Prostate gland (tissue), 2 donors: ENCODE measurements around the gene DLX1. TPM values are rescaled to one million over a fixed set of nuclear protein-coding genes. Genes with fewer than 3 reads are reported as not detected.
"Not testable (repeated sequence)": the region's sequence is repeated elsewhere in the genome, so short reads cannot be mapped to it uniquely, and the experiment has no call there.

Experiments used
- DNase-seq: peaks from one replicate; pipeline ENCODE4 v3.0.0-alpha.2; 2019; ENCODE audit warnings: low spot score
- H3K27ac ChIP-seq, 2 donors: fragments of 200-600 bp; sonication (generic); 2 replicates each; pipeline ENCODE4 v1.5.1; 2017 to 2019
- H3K27me3 ChIP-seq: fragments of 200-600 bp; sonication (generic); replicated peaks from 2 replicates; pipeline ENCODE4 v1.5.1; 2019; ENCODE audit not compliant: insufficient read depth
- H3K36me3 ChIP-seq, 2 donors: fragments of 200-600 bp; sonication (generic); 1 replicate in 1 of 2; 2 replicates in 1 of 2; pipeline versions ENCODE4 v1.5.1 to v1.8.1; 2017 to 2019
- H3K4me1 ChIP-seq: fragments of 200-600 bp; sonication (generic); replicated peaks from 2 replicates; pipeline ENCODE4 v1.5.1; 2019
- H3K4me3 ChIP-seq, 2 donors: fragments of 200-600 bp; sonication (generic); 2 replicates each; pipeline ENCODE4 v1.5.1; 2017 to 2019
- H3K9me3 ChIP-seq: fragments of 200-600 bp; sonication (generic); 2 replicates; pipeline ENCODE4 v1.5.1; 2017
- CTCF ChIP-seq, 4 experiments: fragments of 200-600 bp in 2 of 4; fragments of 450-650 bp in 2 of 4; sonication (generic) in 2 of 4; IDR thresholded peaks; 1 replicate in 3 of 4; 2 replicates in 1 of 4; pipeline ENCODE4 v1.5.1; 2016 to 2019; ENCODE audit warnings: antibody characterized with exemption in 4 of 4, mild to moderate bottlenecking in 2 of 4, moderate library complexity in 2 of 4
- POLR2A ChIP-seq: fragments of 450-650 bp; IDR thresholded peaks from one replicate; pipeline ENCODE4 v1.6.1; 2016; ENCODE audit warnings: antibody characterized with exemption, mild to moderate bottlenecking
- POLR2AphosphoS5 ChIP-seq: sonication (generic); formaldehyde crosslinking; IDR thresholded peaks from one replicate; pipeline ENCODE4 v1.6.1; 2017; ENCODE audit warnings: antibody characterized with exemption
- WGBS: methylation state at CpG from one replicate; pipeline ENCODE4 v1.1.5; 2018; 5-methylcytosine and 5-hydroxymethylcytosine counted together
- intact Hi-C: fragments of 100-400 bp; cut with DNase I; formaldehyde crosslinking; loops from one replicate; pipeline ENCODE4 v1.14.2; 2022
- total RNA-seq, 2 donors: library from RNA; depleted of rRNA; stranded (reverse); fragments of >200 nt; gene quantifications; one replicate each; pipeline ENCODE4 v1.1.0, GENCODE V29; 2016

DLX1 gene
- total RNA-seq, 2 donors from 2014 or later: 1.3 TPM; not detected in 1

- Histone ChIP-seq H3K9me3 (no peaks in the 10 kb centered on the region), H3K4me3 (no peak overlapping the region), H3K36me3 (no peaks in the 10 kb centered on the region), H3K27ac (no peak overlapping the region), H3K4me1 (no peaks in the 10 kb centered on the region), H3K27me3 (peaks cover 16% of the 10 kb centered on the region)
- no peak for TF ChIP-seq CTCF (IDR thresholded peaks at IDR 0.05)
- TF ChIP-seq POLR2A: no peak
- no peak for TF ChIP-seq POLR2AphosphoS5
- 87% methylated on average over 31 of the region's 31 CpGs for WGBS
- intact Hi-C loops: loop anchor here (5.0 to 10.0 kb wide), 2 partner anchors 513 to 535 kb away; no protein-coding TSS in a partner anchor
- no peak for DNase-seq
These were observed 24.9 kb downstream of the DLX1 start for GRCh38 chr2:172109988-172110811.

- 35% methylated on average over 2 of the region's 2 CpGs for WGBS
- TF ChIP-seq CTCF (IDR thresholded peaks at IDR 0.05) (peak in 2 of 4 experiments; percentile 21 to 39), POLR2AphosphoS5 (no peak)
- Histone ChIP-seq H3K36me3 (no peaks in the 10 kb centered on the region), H3K4me1 (no peaks in the 10 kb centered on the region), H3K9me3 (no peaks in the 10 kb centered on the region), H3K27me3 (no peaks in the 10 kb centered on the region), H3K27ac (no peak overlapping the region), H3K4me3 (no peak overlapping the region)
- no peak for DNase-seq
- intact Hi-C loops: loop anchor here (5.0 kb wide), 1 partner anchor 516 kb away; no protein-coding TSS in a partner anchor
These were observed 28.3 kb downstream of the DLX1 start for GRCh38 chr2:172113617-172114016.

- not testable (repeated sequence) for H3K36me3 ChIP-seq, DNase-seq, H3K4me3 ChIP-seq, H3K9me3 ChIP-seq, H3K27ac ChIP-seq, H3K4me1 ChIP-seq, H3K27me3 ChIP-seq
- 90% methylated on average over 6 of the region's 6 CpGs for WGBS
- intact Hi-C loops: loop anchor here (5.0 kb wide), 1 partner anchor 517 kb away; no protein-coding TSS in a partner anchor
These were observed 28.9 kb downstream of the DLX1 start for GRCh38 chr2:172114176-172114575.

GRCh38 chr2:172114579-172114978 is 29.3 kb downstream of the DLX1 start:
- WGBS: 78% methylated on average over 3 of the region's 3 CpGs
- Histone ChIP-seq H3K36me3 (no peaks in the 10 kb centered on the region), H3K27me3 (no peaks in the 10 kb centered on the region), H3K4me3 (no peak overlapping the region), H3K27ac (no peak overlapping the region), H3K4me1 (no peaks in the 10 kb centered on the region), H3K9me3 (no peaks in the 10 kb centered on the region)
- no peak for DNase-seq
- intact Hi-C loops: loop anchor here (5.0 kb wide), 1 partner anchor 517 kb away; no protein-coding TSS in a partner anchor
- TF ChIP-seq POLR2AphosphoS5: no peak
- TF ChIP-seq CTCF (IDR thresholded peaks at IDR 0.05): no peak

- Histone ChIP-seq H3K4me1 (no peaks in the 10 kb centered on the region), H3K4me3 (no peak overlapping the region), H3K36me3 (no peaks in the 10 kb centered on the region), H3K27ac (no peak overlapping the region), H3K9me3 (no peaks in the 10 kb centered on the region), H3K27me3 (no peaks in the 10 kb centered on the region)
- TF ChIP-seq POLR2AphosphoS5 (no peak), POLR2A (no peak)
- DNase-seq: no peak
- WGBS: 86% methylated on average over 5 of the region's 5 CpGs
- intact Hi-C loops: no loop called here
These were observed 30.8 kb downstream of the DLX1 start for GRCh38 chr2:172116107-172116506.

GRCh38 chr2:172119089-172119488 is 33.8 kb downstream of the DLX1 start:
- Histone ChIP-seq H3K27me3 (no peaks in the 10 kb centered on the region), H3K4me3 (no peak overlapping the region), H3K36me3 (no peaks in the 10 kb centered on the region), H3K4me1 (no peaks in the 10 kb centered on the region), H3K9me3 (no peaks in the 10 kb centered on the region), H3K27ac (no peak overlapping the region)
- intact Hi-C loops: no loop called here
- TF ChIP-seq POLR2A (no peak), CTCF (IDR thresholded peaks at IDR 0.05) (no peak), POLR2AphosphoS5 (no peak)
- DNase-seq: no peak
